Astrocyte of the spinal cord (primary cell): ENCODE data around the gene ALDH3A1.

Experiments
- DNase-seq: peaks from one replicate; pipeline ENCODE4 v3.0.0; 2011; ENCODE audit warnings: low read depth, low spot score
- H3K4me3 ChIP-seq: 2 replicates; pipeline ENCODE4 v1.5.1; 2011; ENCODE audit warnings: low read depth, mild to moderate bottlenecking, low read length, moderate library complexity
- in situ Hi-C: cut with HindIII; loops from 2 replicates; pipeline ENCODE4 v1.10.0; 2017; ENCODE audit warnings: low sequenced_read_pairs
- TF ChIP-seq, protein P1 (sequence below): IDR thresholded peaks from 2 replicates; pipeline ENCODE4 v1.5.1; 2012; ENCODE audit warnings: low read depth, mild to moderate bottlenecking, low read length, inconsistent platforms

ALDH3A1 gene

GRCh38 chr17:19719355-19720209 is 28.5 kb downstream of the ALDH3A1 start:
- TF ChIP-seq, protein P1, sequence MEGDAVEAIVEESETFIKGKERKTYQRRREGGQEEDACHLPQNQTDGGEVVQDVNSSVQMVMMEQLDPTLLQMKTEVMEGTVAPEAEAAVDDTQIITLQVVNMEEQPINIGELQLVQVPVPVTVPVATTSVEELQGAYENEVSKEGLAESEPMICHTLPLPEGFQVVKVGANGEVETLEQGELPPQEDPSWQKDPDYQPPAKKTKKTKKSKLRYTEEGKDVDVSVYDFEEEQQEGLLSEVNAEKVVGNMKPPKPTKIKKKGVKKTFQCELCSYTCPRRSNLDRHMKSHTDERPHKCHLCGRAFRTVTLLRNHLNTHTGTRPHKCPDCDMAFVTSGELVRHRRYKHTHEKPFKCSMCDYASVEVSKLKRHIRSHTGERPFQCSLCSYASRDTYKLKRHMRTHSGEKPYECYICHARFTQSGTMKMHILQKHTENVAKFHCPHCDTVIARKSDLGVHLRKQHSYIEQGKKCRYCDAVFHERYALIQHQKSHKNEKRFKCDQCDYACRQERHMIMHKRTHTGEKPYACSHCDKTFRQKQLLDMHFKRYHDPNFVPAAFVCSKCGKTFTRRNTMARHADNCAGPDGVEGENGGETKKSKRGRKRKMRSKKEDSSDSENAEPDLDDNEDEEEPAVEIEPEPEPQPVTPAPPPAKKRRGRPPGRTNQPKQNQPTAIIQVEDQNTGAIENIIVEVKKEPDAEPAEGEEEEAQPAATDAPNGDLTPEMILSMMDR: no peak
- in situ Hi-C loops: no loop called here
- H3K4me3 ChIP-seq: no peak overlapping the region
- no peak for DNase-seq

DNA sequence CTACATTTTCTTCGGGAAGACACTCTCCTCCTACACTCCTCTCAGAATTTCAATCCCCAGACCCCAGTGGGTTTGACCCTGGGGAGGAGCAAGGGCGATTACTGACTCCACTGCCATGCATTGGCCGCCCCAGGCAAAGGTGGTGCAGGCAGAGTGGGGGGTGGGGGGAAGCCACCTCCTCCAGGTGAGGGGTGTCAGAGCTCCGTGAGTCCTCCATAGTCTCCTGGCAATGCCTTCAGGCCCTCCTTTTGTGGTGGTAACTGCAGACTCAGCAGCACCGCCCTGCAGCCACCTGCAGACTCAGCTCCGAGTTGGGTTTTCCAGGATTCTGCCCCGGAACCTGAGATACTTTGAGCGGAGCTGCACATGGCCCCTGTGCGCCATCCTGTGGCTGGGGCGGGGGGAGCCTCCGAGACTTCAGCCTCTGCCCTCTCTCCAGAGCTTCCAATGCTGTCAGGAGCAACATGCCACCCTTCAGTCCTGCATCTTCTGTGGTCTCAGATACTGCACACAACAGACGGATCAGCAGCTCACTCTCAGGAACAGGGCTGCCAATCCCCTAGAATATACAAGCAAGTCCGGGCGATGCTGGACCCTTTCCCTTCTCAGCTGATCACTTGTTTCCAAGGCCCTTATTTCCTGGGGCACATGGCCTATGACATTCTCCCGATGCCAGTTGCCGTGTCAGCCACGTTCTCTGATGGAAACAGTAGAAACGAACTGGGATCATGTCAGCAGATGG is 29.3 kb downstream of the ALDH3A1 start:
- no peak overlapping the region for H3K4me3 ChIP-seq
- in situ Hi-C loops: no loop called here
- no peak for DNase-seq
- TF ChIP-seq, protein P1: peak; percentile 14

- H3K4me3 ChIP-seq: no peak overlapping the region
- TF ChIP-seq, protein P1: no peak
- in situ Hi-C loops: no loop called here
- no peak for DNase-seq
These were observed 30.0 kb downstream of the ALDH3A1 start for GRCh38 chr17:19718041-19718612.

DNA sequence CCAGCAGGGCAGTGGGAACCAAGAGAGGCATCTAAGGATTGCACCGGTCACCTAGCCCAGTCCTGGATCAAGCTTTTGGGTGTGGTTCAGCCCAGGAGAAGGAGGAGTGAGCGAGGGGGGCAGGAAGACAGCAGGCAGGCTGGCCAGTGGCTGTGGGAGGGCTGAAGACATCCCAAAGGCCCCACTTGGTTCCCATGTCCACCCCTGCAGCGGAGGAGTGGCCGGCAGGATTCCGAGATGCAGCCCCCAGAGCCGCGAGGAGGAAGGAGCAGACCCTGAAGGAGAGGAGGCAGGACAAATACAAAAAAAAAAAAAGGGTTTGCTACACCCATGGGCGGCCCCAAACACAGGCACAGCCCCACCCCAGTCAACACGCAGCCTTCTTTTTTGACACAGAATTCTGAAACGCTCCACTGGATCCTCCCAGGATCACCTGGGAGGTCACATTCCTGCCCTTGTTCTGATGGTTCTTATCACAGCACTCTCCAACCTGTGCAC is 30.6 kb downstream of the ALDH3A1 start:
- in situ Hi-C loops: no loop called here
- no peak overlapping the region for H3K4me3 ChIP-seq

GRCh38 chr17:19717031-19717360 is 31.1 kb downstream of the ALDH3A1 start:
- no peak overlapping the region for H3K4me3 ChIP-seq
- in situ Hi-C loops: no loop called here
- DNase-seq: no peak
- TF ChIP-seq, protein P1: no peak

More for the DNA sequence above, 30.6 kb downstream of the ALDH3A1 start:
- no peak for DNase-seq
- TF ChIP-seq, protein P1: no peak
